HG02678 (cell line): ENCODE data around the gene SETD4.
A peak's percentile ranks its signal among the peaks of the same experiment; 100 is the strongest.
"Not testable (repeated sequence)": the region's sequence is repeated elsewhere in the genome, so short reads cannot be mapped to it uniquely, and the experiment has no call there.

Source experiments
- ATAC-seq: cut with Tn5 transposase; IDR thresholded peaks from one replicate; pipeline ENCODE4 v1.9.1; 2021; ENCODE audit warnings: mild to moderate bottlenecking, moderate library complexity; ENCODE audit not compliant: unreplicated experiment

The SETD4 gene

DNA sequence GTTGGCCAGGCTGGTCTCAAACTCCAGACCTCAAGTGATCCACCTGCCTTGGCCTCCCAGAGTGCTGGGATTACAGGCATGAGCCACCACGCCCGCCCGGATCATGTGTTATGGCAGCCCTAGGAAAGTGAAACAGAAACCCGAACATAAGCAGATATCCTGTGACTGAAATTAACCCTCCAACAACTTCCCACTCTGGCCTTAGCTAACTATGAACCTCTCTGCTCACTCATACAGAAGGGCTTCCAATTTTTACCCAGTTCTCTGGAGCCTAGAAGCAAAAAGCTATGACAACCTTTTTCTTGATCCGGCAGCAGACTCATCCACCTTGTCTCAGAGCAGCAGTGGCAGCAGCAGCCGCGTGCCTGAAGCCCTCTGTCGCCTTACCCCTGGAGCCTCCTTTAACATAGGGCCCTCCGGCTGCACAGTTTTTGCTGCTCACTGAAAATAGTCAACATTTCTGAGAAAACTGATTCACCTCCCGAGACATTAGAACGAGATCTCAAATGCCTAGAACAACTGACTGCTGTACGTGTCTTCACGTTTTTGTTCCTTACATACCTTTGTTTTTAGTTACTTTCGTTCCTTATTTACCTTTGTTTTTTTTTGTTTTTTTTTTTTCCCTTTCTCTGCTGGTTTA, 18.8 kb upstream of the SETD4 start:
- no peak for ATAC-seq

DNA sequence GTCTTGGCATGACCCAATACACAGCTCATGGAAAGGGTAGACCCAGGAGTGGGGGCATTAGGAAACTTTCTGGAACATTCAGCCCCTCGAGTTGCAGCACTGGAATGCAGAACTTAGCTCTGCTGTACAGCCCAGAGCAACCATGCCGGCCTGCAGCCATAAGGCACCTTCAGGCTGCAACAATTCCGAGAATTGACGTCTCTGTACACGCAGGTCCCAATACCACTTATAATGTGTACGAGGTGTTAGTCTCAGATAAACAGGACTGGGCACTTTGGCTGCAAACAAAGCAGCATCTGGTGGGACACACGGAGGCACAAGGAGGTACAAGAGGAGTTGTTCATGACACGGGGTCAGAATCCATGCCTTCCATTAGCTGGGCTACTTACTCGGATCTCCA, 17.4 kb upstream of the SETD4 start:
- no peak for ATAC-seq

DNA sequence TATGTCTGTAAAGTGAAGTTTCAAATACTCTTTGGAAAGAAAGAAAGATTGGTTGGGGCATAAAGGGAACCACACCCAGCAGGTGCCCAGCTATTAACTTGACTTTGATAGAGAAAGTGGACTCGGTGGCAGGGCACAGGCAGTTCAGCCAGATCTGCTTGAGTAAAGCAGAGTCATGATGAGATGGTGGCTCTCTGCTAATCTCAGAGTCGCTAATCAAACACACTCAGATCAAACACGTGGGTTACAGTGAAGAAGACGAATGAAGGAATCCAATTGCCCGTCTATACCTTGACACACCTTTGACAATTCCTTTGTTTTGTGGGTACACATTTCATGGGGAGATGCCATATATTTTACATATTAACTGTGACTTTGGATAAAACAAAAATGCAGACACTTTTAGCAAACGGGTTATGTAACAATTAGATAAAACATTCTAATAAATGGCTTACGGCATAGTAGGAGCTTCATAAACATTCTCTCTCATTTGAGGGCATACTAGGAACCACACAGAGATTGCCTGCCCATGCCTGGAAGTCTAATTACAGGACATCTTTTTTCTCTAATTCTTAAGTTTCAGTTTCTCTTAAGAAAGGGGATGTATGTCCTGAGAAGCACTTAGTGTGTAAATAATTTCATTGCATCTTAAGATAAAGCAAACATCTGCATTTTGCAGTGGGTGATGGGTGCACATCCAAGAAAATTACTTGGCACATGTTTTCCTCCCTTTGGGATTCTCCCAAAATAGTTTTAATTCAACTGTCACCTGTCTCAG, 16.7 kb upstream of the SETD4 start:
- no peak for ATAC-seq

GRCh38 chr21:36075953-36076352, 15.6 kb upstream of the SETD4 start:
- ATAC-seq, result no peak

DNA sequence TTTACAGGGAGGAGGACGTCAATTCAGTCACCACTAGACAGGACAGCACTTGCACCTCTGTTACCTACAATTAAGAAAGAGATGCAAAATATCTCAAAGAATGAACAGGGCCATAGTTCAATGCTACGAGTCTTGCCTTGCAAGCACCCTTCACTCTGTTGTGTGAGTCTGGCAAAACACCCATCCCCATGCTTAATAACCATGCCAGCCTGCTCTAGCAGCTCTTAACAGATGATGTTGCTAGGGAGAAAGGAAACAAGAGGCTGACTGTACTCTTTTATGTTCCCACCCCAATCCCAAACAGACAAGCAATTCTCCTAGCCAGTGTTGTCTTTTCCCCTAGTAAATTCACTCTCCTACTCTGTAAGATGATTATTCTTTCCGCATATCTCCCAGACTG, 14.8 kb upstream of the SETD4 start:
- no peak for ATAC-seq

DNA sequence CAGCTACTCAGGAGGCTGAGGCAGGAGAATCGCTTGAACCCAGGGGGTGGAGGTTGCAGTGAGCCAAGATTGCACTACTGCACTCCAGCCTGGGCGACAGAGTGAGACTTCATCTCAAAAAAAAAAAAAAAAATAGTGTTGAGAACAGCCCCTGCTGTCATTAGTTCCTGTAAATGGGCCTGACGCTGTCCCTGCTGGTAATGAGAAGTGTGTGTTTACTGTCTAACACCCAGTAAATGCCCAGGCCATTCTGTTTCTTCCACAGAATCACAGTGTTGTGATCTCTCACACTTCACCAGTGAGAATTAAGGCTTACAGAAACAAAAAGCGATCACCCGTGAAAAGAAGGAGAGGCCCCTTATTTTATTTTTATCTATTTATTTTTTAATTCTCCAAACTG, 13.6 kb upstream of the SETD4 start:
- ATAC-seq, result not testable (repeated sequence)

- no peak for ATAC-seq
These were observed 12.9 kb upstream of the SETD4 start for GRCh38 chr21:36073181-36073580.

DNA sequence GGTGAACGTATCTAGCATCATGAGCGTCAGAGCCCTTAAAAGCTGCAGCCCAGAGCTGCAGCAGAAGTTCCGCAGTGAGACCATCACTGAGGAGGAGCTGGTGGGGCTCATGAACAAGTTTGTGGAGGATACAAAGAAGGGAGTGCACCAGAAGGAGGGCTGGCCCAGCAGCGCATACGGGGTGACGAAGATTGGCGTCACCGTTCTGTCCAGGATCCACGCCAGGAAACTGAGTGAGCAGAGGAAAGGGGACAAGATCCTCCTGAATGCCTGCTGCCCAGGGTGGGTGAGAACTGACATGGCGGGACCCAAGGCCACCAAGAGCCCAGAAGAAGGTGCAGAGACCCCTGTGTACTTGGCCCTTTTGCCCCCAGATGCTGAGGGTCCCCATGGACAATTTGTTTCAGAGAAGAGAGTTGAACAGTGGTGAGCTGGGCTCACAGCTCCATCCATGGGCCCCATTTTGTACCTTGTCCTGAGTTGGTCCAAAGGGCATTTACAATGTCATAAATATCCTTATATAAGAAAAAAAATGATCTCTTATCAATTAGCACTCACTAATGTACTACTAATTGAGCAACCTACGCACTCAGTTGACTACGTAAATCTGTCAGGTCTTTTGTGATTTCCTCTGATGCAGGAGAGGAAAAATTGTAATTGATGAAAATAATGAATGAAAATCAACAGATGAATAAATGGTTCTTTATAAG, 12.3 kb upstream of the SETD4 start:
- no peak for ATAC-seq

DNA sequence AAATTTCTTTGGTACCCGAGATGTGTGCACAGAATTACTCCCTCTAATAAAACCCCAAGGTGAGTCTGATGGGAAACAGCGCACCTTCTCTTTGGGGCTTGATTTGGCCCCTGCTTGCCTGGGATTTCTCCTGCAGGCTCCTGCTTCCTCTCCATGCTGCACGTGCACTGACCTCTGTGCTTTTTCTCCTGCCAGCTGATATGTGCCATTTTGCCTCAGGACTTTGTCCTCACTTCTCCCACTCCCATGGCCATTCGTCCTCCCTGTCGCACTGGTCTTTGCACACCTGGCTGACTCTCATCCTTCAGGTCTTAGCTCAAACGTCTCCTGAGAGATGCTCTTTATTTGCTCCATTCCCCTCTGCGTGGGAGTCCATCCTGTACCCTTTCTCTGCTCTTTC, 10.7 kb upstream of the SETD4 start:
- ATAC-seq, result no peak

DNA sequence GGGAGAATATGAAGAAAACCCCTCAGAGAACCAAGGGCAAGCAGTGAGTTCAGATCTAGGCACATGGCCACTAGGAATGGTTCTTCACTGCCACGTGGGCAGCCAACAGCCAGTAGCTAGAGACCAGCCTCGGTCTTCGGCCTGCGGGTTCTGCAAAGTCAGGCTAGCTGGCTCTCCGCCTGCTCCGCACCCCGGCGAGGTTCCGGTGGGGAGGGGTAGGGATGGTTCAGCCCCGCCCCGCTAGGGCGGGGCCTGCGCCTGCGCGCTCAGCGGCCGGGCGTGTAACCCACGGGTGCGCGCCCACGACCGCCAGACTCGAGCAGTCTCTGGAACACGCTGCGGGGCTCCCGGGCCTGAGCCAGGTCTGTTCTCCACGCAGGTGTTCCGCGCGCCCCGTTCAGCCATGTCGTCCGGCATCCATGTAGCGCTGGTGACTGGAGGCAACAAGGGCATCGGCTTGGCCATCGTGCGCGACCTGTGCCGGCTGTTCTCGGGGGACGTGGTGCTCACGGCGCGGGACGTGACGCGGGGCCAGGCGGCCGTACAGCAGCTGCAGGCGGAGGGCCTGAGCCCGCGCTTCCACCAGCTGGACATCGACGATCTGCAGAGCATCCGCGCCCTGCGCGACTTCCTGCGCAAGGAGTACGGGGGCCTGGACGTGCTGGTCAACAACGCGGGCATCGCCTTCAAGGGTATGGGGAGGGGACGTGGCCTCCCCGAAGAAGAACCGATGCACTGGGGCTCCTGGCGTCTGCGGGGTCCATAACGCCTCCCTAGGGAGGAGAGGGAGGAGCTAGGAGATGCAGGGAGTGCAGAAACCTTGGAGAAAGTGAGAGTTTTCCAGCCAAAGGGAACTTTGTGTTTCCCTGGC, 9.6 kb upstream of the SETD4 start, which contains the start of gene CBR1:
TSS of gene CBR1 (plus strand) at position 312 of the 871 bp plus-strand sequence. CDS start at position 404, 92 bp downstream.
- ATAC-seq, result peak; percentile 96

GRCh38 chr21:36068748-36069398, 8.5 kb upstream of the SETD4 start:
- ATAC-seq, result no peak

- ATAC-seq, result no peak
These were observed 5.2 kb upstream of the SETD4 start for GRCh38 chr21:36065497-36066036.

- no peak for ATAC-seq
These were observed 3.7 kb upstream of the SETD4 start for GRCh38 chr21:36064085-36064460.

GRCh38 chr21:36063375-36064084, 3.2 kb upstream of the SETD4 start:
- ATAC-seq, result no peak

GRCh38 chr21:36061445-36061844, 1.1 kb upstream of the SETD4 start:
- no peak for ATAC-seq

DNA sequence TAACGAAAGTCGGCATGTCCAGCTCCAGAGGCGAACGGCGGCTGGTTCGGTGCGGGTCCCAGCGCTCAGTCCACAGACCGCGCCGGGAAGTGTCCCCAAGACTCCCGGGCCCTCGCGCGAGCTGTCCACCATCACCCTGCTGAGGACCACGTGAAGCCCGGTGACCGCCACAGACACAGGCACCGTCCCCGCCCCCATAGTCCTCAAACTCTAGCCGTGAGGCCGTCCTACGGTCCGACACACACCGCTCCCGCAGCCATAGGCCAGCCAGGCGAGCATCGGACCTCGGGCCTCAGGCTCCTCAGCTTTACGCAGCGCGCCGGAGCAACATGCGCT, 535 bp downstream of the SETD4 start:
- peak; percentile 39 for ATAC-seq

DNA sequence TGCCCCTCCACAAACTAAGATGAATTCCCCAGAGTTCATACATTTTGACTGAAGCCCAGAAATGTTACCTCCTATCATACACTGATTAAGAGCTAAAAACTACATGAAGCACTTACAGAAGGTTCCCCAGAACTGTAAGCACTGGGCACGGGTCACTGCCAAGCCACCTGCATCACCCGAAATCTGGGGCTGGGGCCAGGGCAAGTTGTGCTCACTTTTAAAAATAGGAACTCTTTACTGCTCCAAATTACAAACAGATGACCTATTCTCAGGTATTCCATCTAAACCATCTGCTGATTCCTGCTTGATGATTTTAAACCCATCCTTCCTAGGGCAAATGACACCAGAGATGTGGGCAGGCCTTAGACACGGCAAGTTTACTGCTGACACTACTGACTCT, 4.8 kb downstream of the SETD4 start:
- ATAC-seq, result no peak

GRCh38 chr21:36053715-36054062, 6.6 kb downstream of the SETD4 start:
- no peak for ATAC-seq

- no peak for ATAC-seq
These were observed 7.2 kb downstream of the SETD4 start for GRCh38 chr21:36052860-36053714.
